ENCODE data around the gene CHERP. TPM values are rescaled to one million over a fixed set of nuclear protein-coding genes. Genes with fewer than 3 reads are reported as not detected.
A peak's percentile ranks its signal among the peaks of the same experiment; 100 is the strongest.

The CHERP gene
- total RNA-seq, 1 donor from 2014 or later, result 32.6 TPM

GRCh38 chr19:16520986-16521624, 21.1 kb downstream of the CHERP start:
- DNase-seq (ENCODE audit: low spot score), result no peak
- no peaks in the 10 kb centered on the region for H3K4me1 Mint-ChIP-seq (ENCODE audit: low read depth)
- H3K27me3 Mint-ChIP-seq (ENCODE audit: low read depth), result no peaks in the 10 kb centered on the region
- no peak for TF ChIP-seq CTCF (IDR thresholded peaks at IDR 0.05)
- H3K27ac Mint-ChIP-seq (ENCODE audit: unreplicated experiment), result no peak overlapping the region
- peaks cover 31% of the 10 kb centered on the region for H3K36me3 Mint-ChIP-seq (ENCODE audit: low read depth)
- no peaks in the 10 kb centered on the region for H3K9me3 Mint-ChIP-seq (ENCODE audit: low read depth)
- H3K4me3 Mint-ChIP-seq (ENCODE audit: unreplicated experiment), result no peak overlapping the region

GRCh38 chr19:16520074-16520973, 21.9 kb downstream of the CHERP start:
- Mint-ChIP-seq H3K27me3 (ENCODE audit: low read depth) (no peaks in the 10 kb centered on the region), H3K9me3 (ENCODE audit: low read depth) (no peaks in the 10 kb centered on the region), H3K36me3 (ENCODE audit: low read depth) (peaks cover 31% of the 10 kb centered on the region), H3K4me1 (ENCODE audit: low read depth) (no peaks in the 10 kb centered on the region), H3K27ac (ENCODE audit: unreplicated experiment) (no peak overlapping the region), H3K4me3 (ENCODE audit: unreplicated experiment) (no peak overlapping the region)
- no peak for DNase-seq (ENCODE audit: low spot score)
- no peak for TF ChIP-seq CTCF (IDR thresholded peaks at IDR 0.05)

DNA sequence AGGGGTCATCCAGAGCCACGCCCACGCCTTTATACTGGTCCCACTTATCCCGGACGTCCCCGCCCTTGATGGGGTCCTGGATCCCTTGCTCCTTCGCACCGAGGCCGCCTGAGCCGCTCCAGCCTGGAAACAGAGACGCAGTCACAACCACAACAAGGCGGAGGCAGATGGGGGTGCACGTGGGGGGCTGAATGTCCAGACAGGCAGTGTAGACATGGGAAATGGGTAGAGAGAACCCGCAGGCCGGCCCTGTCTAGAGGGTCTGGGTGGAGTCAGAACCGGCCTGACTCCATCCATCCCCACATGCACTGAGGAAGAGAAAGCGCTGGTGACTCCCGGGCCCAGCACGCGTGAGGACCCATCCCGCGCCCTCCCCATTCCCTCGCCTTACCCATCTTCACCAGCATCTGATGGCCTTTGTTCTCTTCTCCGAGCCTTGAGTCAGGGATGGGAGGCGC, 23.0 kb downstream of the CHERP start:
- TF ChIP-seq CTCF (IDR thresholded peaks at IDR 0.05), result no peak
- no peaks in the 10 kb centered on the region for H3K27me3 Mint-ChIP-seq (ENCODE audit: low read depth)
- no peaks in the 10 kb centered on the region for H3K9me3 Mint-ChIP-seq (ENCODE audit: low read depth)
- DNase-seq (ENCODE audit: low spot score), result no peak
- peaks cover 31% of the 10 kb centered on the region for H3K36me3 Mint-ChIP-seq (ENCODE audit: low read depth)
- H3K4me3 Mint-ChIP-seq (ENCODE audit: unreplicated experiment), result no peak overlapping the region
- H3K27ac Mint-ChIP-seq (ENCODE audit: unreplicated experiment), result peak overlapping the region; percentile 8
- H3K4me1 Mint-ChIP-seq (ENCODE audit: low read depth), result no peaks in the 10 kb centered on the region

GRCh38 chr19:16518483-16519229, 23.6 kb downstream of the CHERP start:
- H3K27ac Mint-ChIP-seq (ENCODE audit: unreplicated experiment), result no peak overlapping the region
- no peak for DNase-seq (ENCODE audit: low spot score)
- H3K27me3 Mint-ChIP-seq (ENCODE audit: low read depth), result no peaks in the 10 kb centered on the region
- no peaks in the 10 kb centered on the region for H3K9me3 Mint-ChIP-seq (ENCODE audit: low read depth)
- H3K4me3 Mint-ChIP-seq (ENCODE audit: unreplicated experiment), result no peak overlapping the region
- peaks cover 28% of the 10 kb centered on the region for H3K36me3 Mint-ChIP-seq (ENCODE audit: low read depth)
- TF ChIP-seq CTCF (IDR thresholded peaks at IDR 0.05), result peak; percentile 38
- H3K4me1 Mint-ChIP-seq (ENCODE audit: low read depth), result no peaks in the 10 kb centered on the region

DNA sequence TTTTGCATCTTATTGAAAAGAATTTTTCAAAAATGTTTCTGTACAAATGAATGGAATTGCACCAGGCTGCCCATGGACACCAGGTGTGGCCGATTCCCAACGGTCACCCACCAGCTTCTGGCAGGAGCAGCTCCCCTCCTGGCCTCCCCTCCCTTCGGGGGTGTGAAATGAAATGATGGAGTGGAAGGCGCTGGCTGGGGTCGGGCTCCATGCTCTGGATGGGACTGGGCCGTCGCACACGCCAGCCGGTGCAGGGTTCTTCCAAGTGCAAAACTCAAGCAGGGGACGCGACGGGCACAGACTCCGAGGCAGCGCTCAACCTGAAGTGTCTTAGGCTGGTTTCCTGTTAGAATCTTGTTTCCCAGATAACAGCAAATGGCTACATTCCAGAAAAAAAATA, 24.2 kb downstream of the CHERP start:
- H3K4me3 Mint-ChIP-seq (ENCODE audit: unreplicated experiment), result no peak overlapping the region
- peaks cover 28% of the 10 kb centered on the region for H3K36me3 Mint-ChIP-seq (ENCODE audit: low read depth)
- DNase-seq (ENCODE audit: low spot score), result no peak
- H3K4me1 Mint-ChIP-seq (ENCODE audit: low read depth), result no peaks in the 10 kb centered on the region
- H3K9me3 Mint-ChIP-seq (ENCODE audit: low read depth), result no peaks in the 10 kb centered on the region
- no peaks in the 10 kb centered on the region for H3K27me3 Mint-ChIP-seq (ENCODE audit: low read depth)
- H3K27ac Mint-ChIP-seq (ENCODE audit: unreplicated experiment), result no peak overlapping the region
- TF ChIP-seq CTCF (IDR thresholded peaks at IDR 0.05), result no peak
